ENCODE data around the gene RPL41.

Gene RPL41

GRCh38 chr12:56081393-56082347 is 34.8 kb upstream of the RPL41 start:
- Histone ChIP-seq H3K9ac (no peak overlapping the region), H3K36me3 (no peaks in the 10 kb centered on the region), H3K4me3 (no peak overlapping the region), H4K20me1 (no peaks in the 10 kb centered on the region), H3K9me3 (replicated peaks in 1 of 11) (no peaks in the 10 kb centered on the region), H3K4me1 (peaks cover 0 to 32% (median 25%) of the 10 kb centered on the region in 10 experiments; a peak in 18 of 20 replicates), H3K27me3 (peaks cover 22 to 55% (median 44%) of the 10 kb centered on the region in 11 experiments), H3K27ac (no peak overlapping the region), H3K4me2 (peak overlapping the region in 8 of 11 experiments; percentile 28 to 98 (median 88); a peak in 13 of 22 replicates)
- TF ChIP-seq Cebpa-rat (IDR thresholded peaks at IDR 0.05) = no peak

- no peaks in the 10 kb centered on the region for H3K36me3 ChIP-seq
- TF ChIP-seq Cebpa-rat (IDR thresholded peaks at IDR 0.05) = no peak
- H3K4me2 ChIP-seq = no peak overlapping the region
- H3K9ac ChIP-seq = no peak overlapping the region
- peaks cover 22 to 55% (median 44%) of the 10 kb centered on the region in 11 experiments for H3K27me3 ChIP-seq
- no peaks in the 10 kb centered on the region for H3K9me3 ChIP-seq (replicated peaks in 1 of 11)
- H3K4me3 ChIP-seq = no peak overlapping the region
- peaks cover 0 to 32% (median 25%) of the 10 kb centered on the region in 10 experiments; a peak in 18 of 20 replicates for H3K4me1 ChIP-seq
- no peaks in the 10 kb centered on the region for H4K20me1 ChIP-seq
- H3K27ac ChIP-seq = no peak overlapping the region
Measured at GRCh38 chr12:56082382-56082781, 34.1 kb upstream of the RPL41 start.

- no peak for TF ChIP-seq Cebpa-rat (IDR thresholded peaks at IDR 0.05)
- 0 out of 22 replicates have a peak overlapping the region, but pooled peaks of 2 of the 11 experiments have one; percentile 12 to 16 for H3K4me2 ChIP-seq
- no peak overlapping the region for H3K4me3 ChIP-seq
Measured at GRCh38 chr12:56082967-56083366, 33.5 kb upstream of the RPL41 start.

GRCh38 chr12:56084958-56085543 is 31.4 kb upstream of the RPL41 start:
- Histone ChIP-seq H3K9ac (no peak overlapping the region), H3K4me2 (no peak overlapping the region), H3K4me3 (no peak overlapping the region), H3K27me3 (peaks cover 13 to 29% (median 20%) of the 10 kb centered on the region in 11 experiments), H3K9me3 (replicated peaks in 1 of 11) (no peaks in the 10 kb centered on the region), H4K20me1 (no peaks in the 10 kb centered on the region), H3K4me1 (peaks cover 0 to 19% (median 13%) of the 10 kb centered on the region in 10 experiments; a peak in 17 of 20 replicates), H3K27ac (no peak overlapping the region), H3K36me3 (no peaks in the 10 kb centered on the region)
- no peak for TF ChIP-seq Cebpa-rat (IDR thresholded peaks at IDR 0.05)

More at GRCh38 chr12:56082967-56083366, 33.5 kb upstream of the RPL41 start:
- no peak overlapping the region for H3K27ac ChIP-seq
- H3K9me3 ChIP-seq (replicated peaks in 1 of 11) = no peaks in the 10 kb centered on the region
- no peak overlapping the region for H3K9ac ChIP-seq
- no peaks in the 10 kb centered on the region for H4K20me1 ChIP-seq
- H3K36me3 ChIP-seq = no peaks in the 10 kb centered on the region
- peaks cover 22 to 50% (median 41%) of the 10 kb centered on the region in 11 experiments for H3K27me3 ChIP-seq
- peaks cover 0 to 32% (median 25%) of the 10 kb centered on the region in 10 experiments; a peak in 18 of 20 replicates for H3K4me1 ChIP-seq

- H3K9me3 ChIP-seq (replicated peaks in 1 of 11) = no peaks in the 10 kb centered on the region
- no peak overlapping the region for H3K27ac ChIP-seq
- no peak overlapping the region for H3K4me2 ChIP-seq
- H3K27me3 ChIP-seq = peaks cover 3 to 19% (median 10%) of the 10 kb centered on the region in 11 experiments; a peak in 19 of 22 replicates
- TF ChIP-seq Cebpa-rat (IDR thresholded peaks at IDR 0.05) = no peak
- no peaks in the 10 kb centered on the region for H3K36me3 ChIP-seq
- H3K9ac ChIP-seq = no peak overlapping the region
- no peak overlapping the region for H3K4me3 ChIP-seq
- peaks cover 0 to 8% (median 6%) of the 10 kb centered on the region in 10 experiments; a peak in 12 of 20 replicates for H3K4me1 ChIP-seq
- no peaks in the 10 kb centered on the region for H4K20me1 ChIP-seq
Measured at GRCh38 chr12:56086096-56086495, 30.3 kb upstream of the RPL41 start.

GRCh38 chr12:56086608-56087007 is 29.8 kb upstream of the RPL41 start:
- H3K9ac ChIP-seq = no peak overlapping the region
- no peak overlapping the region for H3K4me3 ChIP-seq
- no peak for TF ChIP-seq Cebpa-rat (IDR thresholded peaks at IDR 0.05)
- H4K20me1 ChIP-seq = no peaks in the 10 kb centered on the region
- H3K9me3 ChIP-seq (replicated peaks in 1 of 11) = no peaks in the 10 kb centered on the region
- H3K27me3 ChIP-seq = peaks cover 0 to 14% (median 4%) of the 10 kb centered on the region in 11 experiments; a peak in 13 of 22 replicates
- no peak overlapping the region for H3K4me2 ChIP-seq
- H3K36me3 ChIP-seq = no peaks in the 10 kb centered on the region
- H3K4me1 ChIP-seq = peaks cover 0 to 6% (median under 1%) of the 10 kb centered on the region in 10 experiments; a peak in 6 of 20 replicates
- no peak overlapping the region for H3K27ac ChIP-seq

GRCh38 chr12:56087220-56087619 is 29.2 kb upstream of the RPL41 start:
- H3K27ac ChIP-seq = no peak overlapping the region
- no peaks in the 10 kb centered on the region for H3K9me3 ChIP-seq (replicated peaks in 1 of 11)
- TF ChIP-seq Cebpa-rat (IDR thresholded peaks at IDR 0.05) = no peak

GRCh38 chr12:56097738-56098137 is 18.7 kb upstream of the RPL41 start:
- no peaks in the 10 kb centered on the region for H4K20me1 ChIP-seq
- H3K9ac ChIP-seq = no peak overlapping the region
- H3K4me1 ChIP-seq = peaks cover 2 to 6% (median 3%) of the 10 kb centered on the region in 10 experiments; a peak in 18 of 20 replicates
- no peak overlapping the region for H3K27ac ChIP-seq
- no peak overlapping the region for H3K4me2 ChIP-seq
- TF ChIP-seq Cebpa-rat (IDR thresholded peaks at IDR 0.05) = no peak
- H3K9me3 ChIP-seq (replicated peaks in 1 of 11) = peaks cover 0 to under 1% (median 0%) of the 10 kb centered on the region in 11 experiments; a peak in 1 of 22 replicates
- H3K4me3 ChIP-seq = no peak overlapping the region
- H3K36me3 ChIP-seq = no peaks in the 10 kb centered on the region
- no peaks in the 10 kb centered on the region for H3K27me3 ChIP-seq

More at GRCh38 chr12:56087220-56087619, 29.2 kb upstream of the RPL41 start:
- Histone ChIP-seq H3K4me1 (peaks cover 0 to 6% (median 0%) of the 10 kb centered on the region in 10 experiments; a peak in 2 of 20 replicates), H3K4me2 (no peak overlapping the region), H3K27me3 (peaks cover 0 to 10% (median 0%) of the 10 kb centered on the region in 11 experiments; a peak in 3 of 22 replicates), H4K20me1 (no peaks in the 10 kb centered on the region), H3K4me3 (no peak overlapping the region), H3K36me3 (no peaks in the 10 kb centered on the region), H3K9ac (no peak overlapping the region)

- no peak overlapping the region for H3K4me2 ChIP-seq
- no peak overlapping the region for H3K9ac ChIP-seq
- H3K27ac ChIP-seq = no peak overlapping the region
- no peaks in the 10 kb centered on the region for H3K36me3 ChIP-seq
- peaks cover 10 to 15% (median 12%) of the 10 kb centered on the region in 10 experiments for H3K4me1 ChIP-seq
- no peaks in the 10 kb centered on the region for H3K9me3 ChIP-seq (replicated peaks in 1 of 11)
- no peak overlapping the region for H3K4me3 ChIP-seq
- no peaks in the 10 kb centered on the region for H4K20me1 ChIP-seq
- H3K27me3 ChIP-seq = no peaks in the 10 kb centered on the region
- TF ChIP-seq Cebpa-rat (IDR thresholded peaks at IDR 0.05) = no peak
Measured at GRCh38 chr12:56098592-56098991, 17.8 kb upstream of the RPL41 start.

Data from BLaER1 treated with 17β-estradiol and CSF1 and Interleukin-3, amounts not matched to agents 10 nM and 100 nM (cell line).